Endothelial cell of umbilical vein (primary cell): ENCODE data around the gene ATL1.

ENCODE experiments used
- EZH2 ChIP-seq: IDR thresholded peaks from 2 replicates; pipeline ENCODE4 v1.6.1; 2012; ENCODE audit warnings: borderline replicate concordance, low read depth, mild to moderate bottlenecking, moderate library complexity, low read length, inconsistent platforms; ENCODE audit not compliant: severe bottlenecking
- TF ChIP-seq, protein P1 (sequence below), 2 donors: IDR thresholded peaks; 1 replicate in 1 of 2; 2 replicates in 1 of 2; pipeline ENCODE4 v1.5.1; 2011; ENCODE audit warnings: low read length in 2 of 2, mild to moderate bottlenecking in 2 of 2, moderate library complexity in 2 of 2, control low read depth in 1 of 2, inconsistent platforms in 1 of 2, low read depth in 1 of 2; ENCODE audit not compliant: insufficient read depth in 1 of 2; ENCODE audit errors: extremely low read depth in 1 of 2

DNA sequence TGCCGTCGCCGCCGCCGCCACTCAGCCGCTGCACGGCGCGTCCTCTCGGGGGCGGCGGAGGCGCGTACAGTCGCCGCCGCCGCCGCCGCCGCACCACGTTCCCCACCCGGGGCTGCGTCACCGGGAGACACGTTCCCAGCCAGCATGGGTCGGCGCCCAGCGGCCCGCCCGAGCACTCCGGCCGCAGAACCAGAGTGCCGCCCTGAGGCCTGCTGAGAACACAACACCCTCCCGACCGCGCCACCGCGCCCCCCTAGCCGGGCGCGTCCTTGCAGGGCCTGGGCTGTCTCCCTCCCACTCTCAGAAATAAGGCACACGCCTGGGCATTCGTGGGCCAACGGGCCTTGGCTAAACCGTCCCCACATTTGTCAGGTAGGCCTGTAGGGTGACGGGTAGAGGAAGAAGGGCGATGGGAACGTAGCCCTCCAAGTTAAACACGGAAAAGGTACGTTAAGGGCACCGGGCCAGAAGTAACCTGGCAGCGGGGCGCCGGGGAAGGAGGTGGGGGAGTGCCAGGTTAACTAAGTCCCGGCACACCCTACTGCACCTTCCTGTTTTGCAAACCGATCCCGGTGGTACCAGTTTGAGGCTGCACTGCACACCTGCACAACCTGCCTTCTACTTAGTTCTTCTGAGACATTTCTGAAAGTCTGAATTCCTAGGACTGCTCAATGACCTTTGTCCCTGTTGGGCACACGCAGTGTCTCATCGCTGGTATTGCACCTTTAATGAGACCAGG lies 27.3 kb upstream of the ATL1 start, which contains the start of gene MAP4K5:
- TF ChIP-seq, protein P1, sequence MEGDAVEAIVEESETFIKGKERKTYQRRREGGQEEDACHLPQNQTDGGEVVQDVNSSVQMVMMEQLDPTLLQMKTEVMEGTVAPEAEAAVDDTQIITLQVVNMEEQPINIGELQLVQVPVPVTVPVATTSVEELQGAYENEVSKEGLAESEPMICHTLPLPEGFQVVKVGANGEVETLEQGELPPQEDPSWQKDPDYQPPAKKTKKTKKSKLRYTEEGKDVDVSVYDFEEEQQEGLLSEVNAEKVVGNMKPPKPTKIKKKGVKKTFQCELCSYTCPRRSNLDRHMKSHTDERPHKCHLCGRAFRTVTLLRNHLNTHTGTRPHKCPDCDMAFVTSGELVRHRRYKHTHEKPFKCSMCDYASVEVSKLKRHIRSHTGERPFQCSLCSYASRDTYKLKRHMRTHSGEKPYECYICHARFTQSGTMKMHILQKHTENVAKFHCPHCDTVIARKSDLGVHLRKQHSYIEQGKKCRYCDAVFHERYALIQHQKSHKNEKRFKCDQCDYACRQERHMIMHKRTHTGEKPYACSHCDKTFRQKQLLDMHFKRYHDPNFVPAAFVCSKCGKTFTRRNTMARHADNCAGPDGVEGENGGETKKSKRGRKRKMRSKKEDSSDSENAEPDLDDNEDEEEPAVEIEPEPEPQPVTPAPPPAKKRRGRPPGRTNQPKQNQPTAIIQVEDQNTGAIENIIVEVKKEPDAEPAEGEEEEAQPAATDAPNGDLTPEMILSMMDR (IDR thresholded peaks at IDR 0.05; ENCODE audit: extremely low read depth in 1 of 2, insufficient read depth in 1 of 2, low read depth in 1 of 2, low read length in 2 of 2) = peak; percentile 95 to 96
- no peak for TF ChIP-seq EZH2
